ENCODE measurements around the gene LMCD1.

- TF ChIP-seq EP300 (IDR thresholded peaks at IDR 0.05; ENCODE audit: borderline replicate concordance) = no peak
- TF ChIP-seq CEBPB (IDR thresholded peaks at IDR 0.05) = no peak
- no peak for TF ChIP-seq MAX (IDR thresholded peaks at IDR 0.05)
- no peak for TF ChIP-seq NFIC (IDR thresholded peaks at IDR 0.05)
- no peak for TF ChIP-seq RAD21 (IDR thresholded peaks at IDR 0.05; ENCODE audit: low read depth)
- TF ChIP-seq TAF1 (IDR thresholded peaks at IDR 0.05; ENCODE audit: low read depth) = no peak
- TF ChIP-seq CREB1 (IDR thresholded peaks at IDR 0.05; ENCODE audit: low read depth) = no peak
- TF ChIP-seq FOXM1 (IDR thresholded peaks at IDR 0.05; ENCODE audit: borderline replicate concordance, low read depth) = no peak
- TF ChIP-seq TEAD4 (IDR thresholded peaks at IDR 0.05) = no peak
- no peak for TF ChIP-seq TCF12 (IDR thresholded peaks at IDR 0.05; ENCODE audit: low read depth)
- no peak for TF ChIP-seq REST (IDR thresholded peaks at IDR 0.05; ENCODE audit: low read depth)
- TF ChIP-seq ZBTB7A (IDR thresholded peaks at IDR 0.05; ENCODE audit: low read depth) = no peak
- no peak for TF ChIP-seq EGR1 (IDR thresholded peaks at IDR 0.05)
- TF ChIP-seq USF1 (IDR thresholded peaks at IDR 0.05) = no peak
Measured at GRCh38 chr3:8557298-8557697, 55.7 kb downstream of the LMCD1 start.

Measured in Ishikawa (cell line).